GM19023 (cell line): Measurements from ENCODE around the gene HOXA2.

ENCODE experiments used
- ATAC-seq: cut with Tn5 transposase; IDR thresholded peaks from one replicate; pipeline ENCODE4 v1.9.1; 2021; ENCODE audit warnings: mild to moderate bottlenecking, moderate library complexity; ENCODE audit not compliant: unreplicated experiment

The HOXA2 gene

GRCh38 chr7:27141923-27142579 is 39.6 kb upstream of the HOXA2 start:
- ATAC-seq, result no peak

GRCh38 chr7:27141137-27141922 is 38.8 kb upstream of the HOXA2 start:
- no peak for ATAC-seq

GRCh38 chr7:27140126-27140857 is 37.8 kb upstream of the HOXA2 start:
- ATAC-seq, result no peak

- no peak for ATAC-seq
Measured at GRCh38 chr7:27139334-27140125, 37.0 kb upstream of the HOXA2 start.

- ATAC-seq, result no peak
Measured at GRCh38 chr7:27138985-27139333, 36.5 kb upstream of the HOXA2 start.

- ATAC-seq, result no peak
Measured at GRCh38 chr7:27138472-27138871, 36.0 kb upstream of the HOXA2 start.

- no peak for ATAC-seq
Measured at GRCh38 chr7:27137640-27138315, 35.3 kb upstream of the HOXA2 start.

- ATAC-seq, result no peak
Measured at GRCh38 chr7:27134392-27134791, 31.9 kb upstream of the HOXA2 start.

GRCh38 chr7:27133409-27134231 is 31.1 kb upstream of the HOXA2 start:
- no peak for ATAC-seq

GRCh38 chr7:27132978-27133377 is 30.5 kb upstream of the HOXA2 start:
- no peak for ATAC-seq

- no peak for ATAC-seq
Measured at GRCh38 chr7:27132214-27132613, 29.7 kb upstream of the HOXA2 start.

- no peak for ATAC-seq
Measured at GRCh38 chr7:27131390-27131819, 28.9 kb upstream of the HOXA2 start.

- no peak for ATAC-seq
Measured at GRCh38 chr7:27130540-27131389, 28.3 kb upstream of the HOXA2 start, which contains the start of gene HOXA4. Gene HOXA4, minus strand, starts transcription at chr7:27130757. Its CDS starts 24 bp downstream, at chr7:27130733.

- ATAC-seq, result no peak
Measured at GRCh38 chr7:27129729-27130539, 27.5 kb upstream of the HOXA2 start.

GRCh38 chr7:27128776-27129728 is 26.6 kb upstream of the HOXA2 start:
- no peak for ATAC-seq

GRCh38 chr7:27128034-27128433 is 25.6 kb upstream of the HOXA2 start:
- ATAC-seq, result no peak
